Activated CD4-positive, alpha-beta T cell treated with anti-CD3 and anti-CD28 coated beads for 4 hours (primary cell): ENCODE results near the gene GLCE.

Experiments used
- DNase-seq, 2 donors: peaks; one replicate each; pipeline ENCODE4 v3.0.0-alpha.2; 2020

Gene GLCE

GRCh38 chr15:69210574-69210973, 50.1 kb downstream of the GLCE start:
- DNase-seq: no peak

GRCh38 chr15:69213786-69214185, 53.4 kb downstream of the GLCE start:
- no peak for DNase-seq

- DNase-seq: no peak
Measured at GRCh38 chr15:69215314-69216035, 55.0 kb downstream of the GLCE start.

DNA sequence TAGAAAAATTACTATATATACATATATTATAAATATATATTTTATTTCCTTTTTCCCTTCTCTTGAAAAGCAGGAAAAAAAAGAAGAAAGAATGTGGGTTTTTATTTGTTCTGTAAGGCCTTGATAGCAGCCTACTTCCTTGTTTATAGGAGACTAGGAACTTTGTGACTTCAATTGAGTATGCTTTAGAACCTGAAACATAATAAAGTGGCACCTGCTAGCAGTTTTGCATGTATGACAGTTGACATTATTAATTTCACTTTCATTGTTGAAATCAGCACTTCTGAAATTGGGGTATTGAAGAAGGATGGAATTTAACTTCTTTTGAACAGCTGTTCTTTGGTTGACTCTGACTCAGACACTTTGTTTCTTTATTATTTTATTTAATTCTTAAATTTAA, 56.9 kb downstream of the GLCE start:
- no peak for DNase-seq

- DNase-seq: no peak
Measured at GRCh38 chr15:69219690-69220089, 59.3 kb downstream of the GLCE start.

DNA sequence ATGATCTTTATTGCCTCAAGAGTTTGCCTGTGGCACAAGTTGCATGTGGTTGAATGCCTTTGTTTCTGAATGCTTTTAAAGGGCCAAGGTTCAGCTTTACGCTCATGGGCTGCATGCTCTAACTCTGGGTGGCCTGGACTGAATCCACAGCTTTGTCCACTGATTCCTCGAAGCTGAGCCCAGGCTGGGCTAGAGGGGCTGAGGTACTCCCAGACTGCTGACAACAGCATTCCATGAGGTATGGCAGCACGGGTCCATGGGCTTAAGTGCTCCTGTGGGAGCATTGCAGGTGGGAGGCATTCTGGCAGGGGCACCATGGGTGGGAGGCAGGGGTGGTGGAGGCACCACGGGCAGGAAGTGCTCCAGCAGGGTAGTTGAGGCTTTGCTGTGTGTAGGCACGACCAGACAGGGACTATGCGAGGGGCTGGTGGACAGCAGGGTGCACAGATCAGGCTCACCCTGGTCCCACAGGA, 61.6 kb downstream of the GLCE start:
- no peak for DNase-seq

DNA sequence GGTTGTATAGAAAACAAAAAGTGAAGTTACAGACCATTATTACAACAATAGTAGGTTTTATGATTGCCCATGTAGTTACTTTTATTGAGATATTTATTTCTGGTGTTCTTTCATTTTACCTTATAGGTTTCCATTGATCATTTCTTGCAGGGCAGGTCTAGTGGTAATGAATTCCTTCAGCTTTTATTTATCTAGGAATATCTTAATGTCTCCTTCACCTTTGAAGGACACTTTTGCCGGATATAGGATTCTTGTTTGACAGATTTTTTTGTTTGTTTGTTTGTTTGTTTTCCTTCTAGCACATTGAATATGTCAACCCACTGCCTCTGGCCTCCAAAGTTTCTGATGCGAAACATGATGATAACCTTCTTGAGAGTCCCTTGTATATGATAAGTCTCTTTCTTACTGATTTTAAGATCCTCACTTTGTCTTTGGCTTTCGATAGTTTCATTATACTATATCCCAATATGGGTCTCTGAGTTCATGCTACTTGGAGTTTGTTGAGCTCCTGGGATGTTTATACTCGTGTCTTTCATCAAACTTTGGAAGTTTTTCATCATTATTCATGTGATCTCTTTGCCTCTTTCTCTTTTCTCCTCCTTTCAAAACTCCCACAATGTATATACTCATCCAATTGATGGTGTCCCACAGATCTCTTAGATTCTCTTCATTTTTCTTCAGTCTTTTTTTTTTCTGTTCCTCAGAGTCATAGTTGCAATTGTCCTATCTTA, 62.8 kb downstream of the GLCE start:
- no peak for DNase-seq

DNA sequence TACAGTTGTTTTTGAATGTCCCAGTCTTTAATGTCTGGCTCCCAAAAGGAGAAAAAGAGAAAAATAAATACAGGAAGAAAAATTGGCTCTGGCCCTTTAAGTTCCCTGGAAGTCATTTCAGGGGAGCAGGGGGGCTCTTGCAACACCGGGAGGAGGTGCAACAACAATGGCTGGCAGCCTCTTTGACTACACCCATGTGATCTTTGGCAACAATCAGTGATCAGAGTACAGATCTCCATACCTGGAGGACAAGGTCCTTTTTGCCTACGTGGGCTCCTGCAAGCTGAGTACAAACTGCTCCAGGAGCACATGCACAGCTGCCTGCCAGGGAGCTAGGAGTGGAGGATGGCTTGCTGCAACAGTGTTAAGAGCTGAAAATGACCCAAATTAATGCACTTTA, 63.9 kb downstream of the GLCE start:
- DNase-seq: no peak

DNA sequence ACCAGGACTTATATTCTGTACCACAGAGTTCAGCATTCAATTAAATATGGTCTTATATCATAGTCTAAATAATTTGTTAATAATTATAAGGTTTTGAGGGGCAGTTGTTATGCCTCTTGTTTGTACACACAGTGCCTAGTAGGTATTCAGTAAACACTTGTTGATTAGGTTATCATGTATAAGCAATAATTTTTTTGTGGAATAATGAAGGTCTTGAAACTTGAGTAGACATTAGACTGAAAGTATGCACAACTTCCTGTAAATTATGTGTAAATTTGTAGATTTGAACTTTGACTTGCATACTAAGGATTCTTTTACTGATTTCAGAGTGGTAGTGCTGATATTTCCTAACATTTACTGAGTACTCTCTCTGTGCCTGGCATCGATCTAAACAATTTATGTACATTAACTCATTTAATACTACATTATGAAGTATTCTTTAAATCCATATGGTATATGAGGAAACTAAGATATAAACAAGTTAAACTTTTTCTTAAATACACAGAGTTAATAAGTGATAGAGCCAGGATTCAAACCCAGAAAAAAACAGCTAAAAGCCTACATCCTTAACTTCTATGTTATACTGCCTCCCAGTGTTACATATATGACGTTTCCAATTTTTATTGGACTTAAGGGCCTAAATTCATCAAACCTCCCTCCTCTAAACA, 65.1 kb downstream of the GLCE start:
- DNase-seq: no peak

DNA sequence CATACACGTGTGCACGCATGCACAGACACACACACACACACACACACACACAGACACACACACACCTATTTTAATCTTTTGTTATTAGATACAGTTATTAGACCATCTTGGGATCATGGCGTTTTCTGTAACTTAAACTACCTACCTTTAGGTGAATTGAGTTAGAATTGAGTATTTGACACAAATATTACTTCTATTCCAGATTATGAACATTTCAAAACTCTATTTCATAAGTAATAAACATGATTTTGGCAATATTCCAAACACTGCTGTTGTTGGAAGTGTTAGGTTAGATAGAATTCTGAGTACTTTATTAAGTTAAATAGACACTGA, 65.6 kb downstream of the GLCE start:
- no peak for DNase-seq

DNA sequence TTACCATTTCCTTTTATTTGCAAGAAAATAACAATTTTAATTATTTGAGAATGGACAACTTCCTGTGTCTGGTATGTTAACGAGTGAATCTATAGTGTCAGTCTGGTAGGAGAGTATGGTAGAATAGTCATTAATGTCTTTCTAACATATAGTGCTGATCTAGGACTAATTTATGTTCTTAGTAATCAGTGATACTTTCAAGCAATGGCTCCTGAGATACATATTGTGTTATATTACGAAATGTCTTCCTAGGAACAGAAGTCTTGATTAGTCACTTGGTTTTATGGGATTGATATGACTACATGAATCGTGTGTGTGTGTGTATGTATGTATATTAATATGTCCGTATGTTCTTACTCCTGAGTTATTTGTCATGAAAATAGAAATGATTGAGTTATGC, 71.7 kb downstream of the GLCE start:
- no peak for DNase-seq

- DNase-seq: no peak
Measured at GRCh38 chr15:69232765-69233164, 72.3 kb downstream of the GLCE start.

- DNase-seq: no peak
Measured at GRCh38 chr15:69234676-69235075, 74.2 kb downstream of the GLCE start.

- no peak for DNase-seq
Measured at GRCh38 chr15:69236505-69236904, 76.1 kb downstream of the GLCE start.

- DNase-seq: no peak
Measured at GRCh38 chr15:69237718-69238117, 77.3 kb downstream of the GLCE start.

DNA sequence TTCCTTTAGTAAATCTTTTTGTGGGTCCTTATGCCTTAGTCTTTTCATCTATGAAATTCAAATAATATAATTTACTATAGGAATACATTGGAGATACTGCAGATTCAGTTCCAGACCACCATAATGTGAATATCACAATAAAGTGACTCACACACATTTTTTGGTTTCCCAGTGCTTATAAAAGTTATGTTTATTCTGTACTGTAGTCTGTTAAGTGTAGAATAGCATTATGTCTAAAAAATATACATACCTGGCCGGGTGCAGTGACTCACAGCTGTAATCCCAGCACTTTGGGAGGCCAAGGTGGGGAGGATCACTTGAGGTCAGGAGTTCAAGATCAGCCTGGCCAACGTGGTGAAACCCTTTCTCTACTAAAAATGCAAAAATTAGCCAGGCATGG, 84.4 kb downstream of the GLCE start:
- no peak for DNase-seq

GRCh38 chr15:69253156-69253555, 92.7 kb downstream of the GLCE start:
- no peak for DNase-seq

DNA sequence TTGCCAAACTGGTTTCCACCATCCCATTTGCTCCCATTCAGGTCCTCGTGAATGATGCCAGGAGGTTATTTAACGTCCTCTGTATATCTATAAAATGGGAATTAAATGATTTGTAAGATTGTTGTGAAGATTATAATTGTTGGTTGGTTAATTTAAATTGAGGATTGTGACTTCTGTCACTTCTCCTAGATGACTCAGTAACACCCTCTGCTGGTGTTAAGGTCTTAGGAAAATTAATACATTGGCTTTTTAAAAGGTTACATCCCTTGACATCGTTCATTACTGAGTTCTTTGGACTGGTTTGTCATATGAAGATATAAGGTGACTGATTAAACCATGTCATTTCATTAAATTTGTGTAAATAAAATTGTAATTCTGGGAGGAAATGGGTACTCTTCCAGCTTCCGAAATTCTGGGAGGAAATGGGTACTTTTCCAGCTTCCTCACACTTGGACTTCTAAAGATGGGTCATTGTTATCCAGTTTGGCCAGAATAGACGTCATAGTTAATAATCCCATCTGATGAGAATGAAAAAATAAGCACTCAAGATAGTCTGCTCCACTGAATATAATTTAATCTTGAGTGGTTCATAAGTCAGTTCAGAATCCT, 105.0 kb downstream of the GLCE start:
- no peak for DNase-seq

DNA sequence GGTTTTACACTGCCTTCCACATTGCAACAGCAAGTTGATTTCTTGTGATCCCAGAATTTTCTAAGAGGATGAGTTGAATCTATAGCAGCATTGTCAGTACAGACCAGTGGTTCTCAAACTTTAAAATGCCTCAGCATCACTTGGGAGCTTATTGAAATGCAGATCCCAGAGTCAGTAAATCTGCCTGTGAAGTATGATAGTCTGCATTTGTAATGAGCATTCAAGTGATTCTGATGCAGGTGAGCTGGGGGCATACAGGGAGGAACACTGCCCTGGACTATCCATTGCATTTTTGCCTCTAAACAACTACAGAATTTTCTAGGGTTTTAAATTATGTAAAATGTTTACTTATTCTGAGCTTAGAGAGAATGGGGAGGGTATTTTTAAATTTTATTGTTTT, 110.8 kb downstream of the GLCE start:
- no peak for DNase-seq

GRCh38 chr15:69272139-69272538, 111.7 kb downstream of the GLCE start:
- no peak for DNase-seq

DNA sequence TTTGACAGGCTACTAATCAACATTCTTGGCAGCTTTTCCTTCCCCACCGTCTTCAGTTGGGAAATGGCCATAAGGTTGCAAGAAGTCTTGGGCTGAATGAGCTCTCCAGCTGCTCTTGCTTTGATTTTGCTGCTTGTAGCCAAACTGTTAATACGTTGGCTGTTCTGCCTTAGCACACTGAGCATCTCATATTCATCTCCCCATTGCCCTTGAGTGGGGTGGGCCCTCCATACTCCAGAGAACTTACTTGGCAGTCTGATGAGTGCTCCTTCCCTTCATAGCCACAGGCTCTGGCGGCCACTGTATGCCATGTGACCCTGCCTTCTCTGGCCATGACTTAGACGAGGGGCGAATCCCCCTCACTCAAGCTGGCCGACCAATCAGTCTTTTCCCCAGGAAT, 112.5 kb downstream of the GLCE start:
- DNase-seq: no peak

DNA sequence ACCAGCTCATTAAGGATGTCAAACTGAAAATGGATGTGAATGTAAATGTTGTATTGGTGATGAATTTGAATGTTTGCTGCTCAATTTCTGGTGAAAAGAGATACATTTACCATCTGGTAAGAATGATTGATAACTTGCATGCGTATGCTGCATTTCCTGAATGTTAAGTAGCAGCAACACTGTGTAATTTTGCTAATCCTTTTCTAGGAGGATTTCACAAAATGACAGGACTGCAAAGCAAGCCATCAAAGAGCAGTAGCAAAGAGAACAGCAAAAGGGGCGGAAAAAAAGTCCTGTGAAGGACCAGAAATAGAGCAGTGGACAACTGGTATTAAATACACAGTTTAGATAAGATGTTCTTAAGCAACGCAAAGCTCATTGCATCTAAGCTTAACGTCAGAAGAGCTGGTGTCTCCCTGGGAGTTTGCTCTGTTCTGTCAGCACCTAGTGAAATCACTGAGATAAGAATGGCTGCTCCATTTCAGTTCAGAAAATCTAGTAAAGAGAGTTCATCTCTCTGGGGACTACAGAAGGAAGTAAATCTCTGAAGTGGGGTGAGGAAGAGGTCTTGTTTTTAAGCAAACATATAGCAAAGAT, 114.7 kb downstream of the GLCE start:
- no peak for DNase-seq

- no peak for DNase-seq
Measured at GRCh38 chr15:69275933-69276560, 115.6 kb downstream of the GLCE start.
